SH-SY5Y (cell line): ENCODE data around the gene PLS1.

Experiments
- GATA2 ChIP-seq: IDR thresholded peaks from 2 replicates; pipeline ENCODE4 v1.6.1; 2011; ENCODE audit warnings: mild to moderate bottlenecking, low read depth, low read length
- GATA3 ChIP-seq: IDR thresholded peaks from 2 replicates; pipeline ENCODE4 v1.6.1; 2011; ENCODE audit warnings: low read depth, mild to moderate bottlenecking, low read length, moderate library complexity

PLS1 gene

DNA sequence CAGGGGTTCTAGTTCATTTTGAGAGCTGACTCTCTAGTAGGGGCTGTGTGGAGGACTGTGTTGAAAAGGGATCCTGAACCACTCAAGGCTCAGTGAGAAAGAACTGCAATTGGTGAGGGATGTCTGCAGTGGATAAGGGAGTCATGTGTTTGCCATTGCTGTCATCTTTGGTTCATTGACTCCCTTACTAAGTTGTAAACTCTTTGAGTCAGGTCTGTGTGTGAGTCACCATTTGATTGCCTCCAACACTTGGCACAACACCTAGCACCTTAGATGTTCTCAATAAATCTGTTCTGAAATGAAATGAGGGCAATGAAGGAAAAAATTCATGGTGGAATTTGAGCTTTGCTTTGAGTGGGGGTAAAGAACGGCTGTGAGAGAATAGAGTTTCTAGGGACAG, 51.7 kb downstream of the PLS1 start:
- TF ChIP-seq GATA3, result no peak
- TF ChIP-seq GATA2, result no peak

DNA sequence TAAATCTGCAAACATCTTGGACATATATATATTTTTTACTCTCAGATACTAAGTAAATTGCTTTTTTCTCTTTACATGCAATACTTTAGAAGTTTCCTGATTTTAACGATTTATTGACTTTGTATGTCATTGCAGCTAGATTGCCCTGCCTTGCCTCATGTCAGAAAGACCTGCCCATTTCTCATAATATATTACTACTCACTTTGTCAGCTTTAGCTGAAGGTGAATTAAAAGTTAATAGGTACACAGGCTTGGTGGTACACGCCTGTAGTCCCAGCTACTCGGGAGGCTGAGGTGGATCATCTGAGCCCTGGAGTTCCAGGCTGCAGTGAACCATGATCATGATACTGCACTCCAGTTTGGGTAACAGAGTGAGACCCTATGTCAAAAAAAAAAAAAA, 52.8 kb downstream of the PLS1 start:
- TF ChIP-seq GATA3, result no peak
- TF ChIP-seq GATA2, result no peak

DNA sequence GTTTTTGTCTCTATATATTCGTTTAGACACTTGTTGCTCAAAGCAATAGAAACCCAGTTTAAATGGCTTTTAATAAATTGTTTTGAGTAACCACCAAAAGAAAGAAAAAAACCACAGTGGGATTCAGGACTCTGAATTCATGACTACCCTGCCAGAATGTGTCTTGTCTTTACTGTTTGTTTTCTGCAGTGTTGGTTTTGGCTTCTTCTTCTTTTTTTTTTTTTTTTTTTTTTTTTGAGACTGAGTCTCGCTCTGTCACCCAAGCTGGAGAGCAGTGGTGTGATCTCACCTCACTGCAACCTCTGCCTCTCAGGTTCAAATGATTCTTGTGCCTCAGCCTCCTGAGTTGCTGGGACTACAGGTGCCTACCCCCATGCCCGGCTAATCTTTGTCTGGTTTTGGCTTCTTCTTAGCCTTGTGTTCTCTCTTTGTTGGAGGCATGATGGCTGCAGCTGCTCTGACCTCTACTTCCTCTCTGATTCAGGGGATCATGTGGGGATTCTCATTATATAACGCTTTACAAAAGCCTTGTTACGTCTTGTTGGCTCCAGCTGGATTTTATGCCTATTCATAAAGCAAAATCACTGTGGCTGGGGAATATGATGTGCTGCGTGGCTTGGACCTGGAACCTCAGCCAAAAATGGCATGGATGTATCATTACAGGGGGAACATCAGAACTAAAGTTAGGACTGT, 54.0 kb downstream of the PLS1 start:
- TF ChIP-seq GATA3 (no peak), GATA2 (no peak)

DNA sequence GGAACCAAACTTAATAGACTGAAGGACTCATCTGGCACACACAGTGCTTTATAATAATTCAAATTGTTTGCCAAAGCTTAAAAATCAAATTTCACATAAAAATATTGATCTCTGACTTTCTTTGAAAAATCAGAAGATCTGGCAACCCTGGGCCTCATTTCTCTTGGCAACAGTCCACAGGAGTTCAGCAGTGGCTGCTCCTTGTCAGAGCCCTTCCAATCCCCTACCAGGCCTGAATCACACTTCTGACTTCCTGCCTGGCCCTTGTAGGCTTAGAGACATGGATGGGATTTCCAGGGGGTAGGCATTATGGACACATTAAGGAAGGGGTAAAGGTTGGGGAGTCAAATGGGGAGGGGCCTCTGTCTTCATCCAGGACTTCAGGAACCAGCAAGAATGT, 55.5 kb downstream of the PLS1 start:
- TF ChIP-seq GATA3 (no peak), GATA2 (no peak)

DNA sequence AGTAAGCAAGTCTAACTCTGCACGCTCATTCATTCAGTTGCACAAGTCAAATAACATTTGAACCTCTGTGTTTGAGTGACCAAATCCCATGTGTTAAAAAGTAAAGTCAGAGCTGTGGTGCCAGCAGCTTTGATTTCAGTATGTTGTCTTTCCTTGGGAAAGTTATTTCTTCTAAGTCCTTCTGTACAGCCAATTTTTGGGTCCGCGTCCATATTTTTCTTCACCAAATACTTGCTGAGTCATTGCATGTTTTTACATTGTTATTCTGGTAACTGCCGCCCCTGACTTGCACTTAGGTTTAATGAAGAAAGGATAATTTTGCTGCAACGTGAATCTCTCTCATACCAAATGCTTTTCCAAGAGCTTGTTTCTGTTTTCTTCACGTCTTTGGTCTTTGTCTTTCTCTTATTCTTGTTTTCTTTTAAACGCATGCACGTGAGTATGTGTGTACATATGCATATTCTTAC, 56.7 kb downstream of the PLS1 start:
- TF ChIP-seq GATA3, result no peak
- no peak for TF ChIP-seq GATA2

DNA sequence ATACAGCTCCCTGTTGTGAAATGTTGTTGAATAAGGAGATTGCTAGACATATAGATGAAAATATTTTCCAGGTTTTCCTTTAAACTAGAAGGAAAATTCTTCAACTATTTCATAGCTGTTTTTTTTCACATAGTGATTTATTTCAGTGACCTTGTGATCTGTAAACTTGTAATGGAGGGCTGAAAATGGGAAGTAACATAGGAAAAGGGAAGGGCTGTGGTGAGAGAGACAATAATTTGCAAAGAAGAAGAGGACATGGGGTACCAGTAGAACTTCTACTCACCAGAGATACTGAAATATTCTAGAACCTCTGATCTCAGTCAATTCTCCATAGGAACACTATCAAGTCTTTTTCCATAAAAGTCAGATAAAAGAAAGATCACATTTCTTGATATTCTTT, 60.4 kb downstream of the PLS1 start:
- TF ChIP-seq GATA2 (no peak), GATA3 (no peak)

DNA sequence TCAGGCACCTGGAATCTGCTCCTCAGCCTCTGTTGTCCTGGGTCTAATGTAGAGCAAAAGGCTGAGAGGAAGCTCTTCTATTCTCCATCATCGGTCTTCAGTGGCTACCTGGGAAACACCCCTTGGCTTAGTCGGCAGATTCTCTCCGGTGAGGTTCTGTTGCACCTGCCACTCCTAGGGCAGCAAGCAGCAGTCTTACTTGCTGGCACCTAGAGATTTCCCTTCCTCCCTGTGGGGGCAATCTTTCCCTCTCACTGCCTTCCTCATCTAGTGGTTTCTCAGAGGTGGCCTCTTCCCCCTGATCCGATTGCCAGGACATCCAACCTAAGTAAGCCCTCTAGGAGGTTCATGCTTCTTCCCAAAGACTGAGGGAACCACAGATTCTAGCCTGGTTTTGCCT, 60.8 kb downstream of the PLS1 start:
- TF ChIP-seq GATA3, result no peak
- no peak for TF ChIP-seq GATA2

DNA sequence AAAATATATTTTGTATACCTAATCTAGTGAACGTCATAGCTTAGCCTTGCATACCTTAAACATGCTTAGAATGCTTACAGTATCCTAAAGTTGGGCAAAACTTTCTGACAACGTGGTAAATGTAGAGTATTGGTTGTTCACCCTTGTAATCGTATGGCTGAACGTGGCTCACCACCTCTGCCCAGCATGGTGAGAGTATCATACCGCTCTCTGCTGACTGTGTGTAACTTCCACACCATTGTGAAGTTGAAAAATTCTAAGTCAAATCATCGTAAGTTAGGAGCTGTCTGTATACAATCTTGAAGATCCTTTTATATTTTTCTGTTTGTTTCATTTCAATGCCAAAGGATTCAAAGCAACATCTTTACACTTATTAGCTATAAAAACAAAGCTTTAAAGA, 64.2 kb downstream of the PLS1 start:
- TF ChIP-seq GATA3 (no peak), GATA2 (no peak)

DNA sequence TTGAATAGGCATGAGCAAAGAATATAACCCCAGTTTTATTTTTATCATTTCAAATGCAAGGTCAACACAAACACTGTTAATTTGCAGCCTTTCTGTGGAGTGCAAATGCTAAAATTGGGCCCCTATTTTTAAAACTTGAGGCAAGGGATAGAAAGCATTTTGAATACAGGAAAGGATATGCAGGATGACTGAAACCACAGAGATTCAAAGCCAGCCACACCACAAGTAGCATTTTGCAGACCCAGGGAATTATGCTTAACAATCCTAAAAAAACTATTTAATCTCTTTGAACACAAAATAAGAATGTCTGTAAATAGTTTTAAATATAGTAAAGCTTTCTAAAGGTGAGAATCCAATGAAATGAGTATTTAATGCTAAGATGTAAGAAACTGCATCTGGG, 64.7 kb downstream of the PLS1 start:
- no peak for TF ChIP-seq GATA3
- TF ChIP-seq GATA2, result no peak

DNA sequence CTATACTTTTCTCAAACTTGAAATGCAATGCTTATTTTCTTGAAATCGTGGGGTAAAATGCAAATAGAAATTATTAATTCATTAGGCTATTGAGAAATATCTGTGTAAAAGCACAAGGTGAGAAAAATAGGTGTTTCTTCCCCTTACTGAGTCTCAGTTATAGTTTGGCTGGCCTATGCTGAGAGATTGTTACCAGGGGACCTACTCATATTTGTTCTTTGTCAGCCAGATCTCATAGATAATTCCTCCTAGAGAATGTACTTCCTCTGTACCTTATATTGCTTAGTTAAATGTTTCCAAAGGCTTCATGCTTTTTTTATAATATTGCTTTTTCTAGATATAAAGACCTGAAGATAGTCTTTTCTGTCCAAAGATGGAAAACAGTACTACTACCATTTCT, 67.7 kb downstream of the PLS1 start:
- TF ChIP-seq GATA3 (no peak), GATA2 (no peak)

DNA sequence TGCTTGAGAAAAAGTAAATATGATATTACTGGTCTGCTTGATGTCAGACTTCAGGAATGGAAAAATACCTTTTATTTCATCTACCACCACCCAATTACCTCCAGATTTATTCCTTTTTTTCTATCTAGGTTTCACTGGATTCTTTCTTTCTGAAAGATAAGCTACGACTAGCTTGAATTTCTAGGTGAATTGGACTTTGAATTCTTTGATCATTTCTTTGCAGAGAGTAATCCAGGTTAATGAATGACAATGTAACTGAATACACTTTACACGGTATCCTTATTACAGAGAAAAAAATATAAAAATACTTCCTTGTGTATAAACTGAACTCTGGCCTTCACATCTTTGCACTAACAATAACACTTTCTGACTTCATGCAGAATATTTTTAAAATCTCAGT, 68.1 kb downstream of the PLS1 start:
- no peak for TF ChIP-seq GATA2
- TF ChIP-seq GATA3, result no peak

DNA sequence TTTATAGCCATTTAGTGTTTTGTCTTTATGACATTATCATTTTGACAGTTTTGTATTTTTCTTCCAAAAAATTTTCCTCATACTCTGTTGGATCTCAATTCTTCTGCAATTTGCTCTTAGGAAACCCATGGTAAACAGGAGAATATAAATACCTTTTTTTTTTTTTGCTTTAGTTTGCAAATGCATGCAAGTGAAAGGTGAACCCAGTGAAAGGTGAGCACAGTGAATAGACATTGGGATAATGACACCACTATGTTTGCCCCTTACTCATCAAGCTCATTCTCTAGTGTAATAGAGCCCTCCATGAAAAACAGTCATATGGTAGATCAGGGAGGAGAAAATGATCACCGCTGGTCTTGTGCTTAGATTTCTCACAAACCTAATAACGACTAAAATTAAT, 68.6 kb downstream of the PLS1 start:
- TF ChIP-seq GATA3, result no peak
- TF ChIP-seq GATA2, result no peak

DNA sequence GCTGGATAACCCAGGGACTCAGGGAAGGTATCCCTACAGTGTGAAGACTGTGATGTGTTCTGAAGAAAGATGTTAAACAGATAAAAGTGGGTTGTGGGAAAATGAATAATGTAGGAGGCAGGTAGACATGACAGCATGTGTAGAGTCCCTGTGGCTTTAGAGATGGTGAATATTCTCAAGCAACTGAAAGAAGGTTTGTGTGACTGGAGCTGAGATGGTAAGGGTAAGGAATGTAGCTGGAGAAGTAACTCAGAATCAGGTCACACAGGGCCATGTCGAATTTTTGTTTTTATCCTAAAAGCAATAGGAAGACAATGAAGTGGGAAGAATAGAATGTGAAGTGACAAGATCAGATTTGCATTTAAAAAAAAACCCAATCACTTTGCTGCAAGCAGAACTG, 73.9 kb downstream of the PLS1 start:
- TF ChIP-seq GATA2 (no peak), GATA3 (no peak)

DNA sequence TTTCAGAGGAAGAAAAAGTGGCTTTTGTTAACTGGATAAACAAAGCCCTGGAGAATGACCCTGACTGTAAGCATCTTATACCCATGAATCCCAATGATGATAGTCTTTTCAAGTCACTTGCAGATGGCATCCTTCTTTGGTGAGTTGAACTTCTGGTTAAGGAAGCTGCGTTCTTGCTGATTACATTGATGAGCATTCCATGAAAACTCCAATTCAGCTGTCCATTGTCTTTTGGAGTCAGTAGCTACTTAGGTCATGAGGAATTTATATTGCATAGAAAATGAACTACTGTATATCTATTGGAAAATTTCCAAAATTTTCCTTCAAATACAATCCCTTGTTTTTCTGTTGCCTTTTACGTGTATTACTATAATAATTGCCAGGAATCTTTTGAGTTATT, 80.0 kb downstream of the PLS1 start:
- TF ChIP-seq GATA2 (no peak), GATA3 (no peak)

DNA sequence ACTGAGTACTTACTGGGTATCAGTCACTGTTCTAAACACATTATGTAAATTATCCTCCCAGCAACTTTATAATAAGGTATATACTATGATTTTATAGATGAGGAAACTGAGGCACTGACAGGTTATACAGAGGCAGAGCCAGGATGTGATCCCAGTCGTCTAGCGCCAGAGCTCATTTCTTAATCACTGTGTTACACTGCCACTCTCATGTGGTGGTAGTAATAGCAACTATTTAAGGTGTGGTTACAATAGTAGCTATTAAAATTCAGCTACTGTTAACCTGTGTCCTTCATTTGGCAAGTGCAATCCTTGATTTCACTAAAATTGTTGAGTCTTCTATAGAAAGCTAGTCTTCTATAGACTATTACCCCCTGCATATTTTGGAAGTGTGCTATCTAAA, 84.5 kb downstream of the PLS1 start:
- no peak for TF ChIP-seq GATA2
- TF ChIP-seq GATA3, result no peak

DNA sequence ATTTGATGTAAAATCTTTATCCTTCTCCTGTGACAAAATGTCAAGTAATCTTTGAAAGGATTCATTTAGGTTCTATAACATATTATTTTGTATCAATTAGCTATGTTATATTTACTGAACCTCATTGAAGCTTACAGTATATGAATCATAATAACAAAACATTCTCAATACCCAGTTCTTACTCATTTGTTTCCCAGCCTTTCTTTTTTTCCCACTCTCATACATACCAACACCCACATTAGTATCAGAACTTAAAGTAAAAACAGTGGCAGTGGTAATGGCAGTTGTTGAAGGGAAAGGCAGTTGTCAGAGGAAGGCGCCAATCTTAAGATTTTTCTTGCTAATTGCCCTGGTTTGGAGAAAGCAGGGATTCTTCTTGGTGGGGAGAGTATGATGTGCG, 94.4 kb downstream of the PLS1 start:
- TF ChIP-seq GATA3 (no peak), GATA2 (no peak)

DNA sequence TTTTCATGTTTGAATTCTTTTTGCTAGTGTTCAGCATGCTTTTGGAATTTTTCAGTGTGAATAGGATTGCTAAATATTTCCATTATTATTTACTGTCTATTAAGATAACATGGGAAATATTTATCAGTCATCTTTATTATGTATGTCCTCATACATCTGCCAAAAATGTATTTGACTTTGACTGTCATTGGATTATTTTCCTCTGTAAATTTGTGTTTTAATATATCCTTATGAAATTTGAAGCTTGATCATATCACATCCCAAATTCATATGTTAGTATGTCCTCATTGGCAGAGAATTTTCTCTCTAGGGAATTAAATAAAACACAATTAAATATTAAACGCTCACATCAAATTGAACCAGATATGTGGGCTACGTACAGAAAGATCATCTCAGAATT, 95.3 kb downstream of the PLS1 start:
- TF ChIP-seq GATA2 (no peak), GATA3 (no peak)

DNA sequence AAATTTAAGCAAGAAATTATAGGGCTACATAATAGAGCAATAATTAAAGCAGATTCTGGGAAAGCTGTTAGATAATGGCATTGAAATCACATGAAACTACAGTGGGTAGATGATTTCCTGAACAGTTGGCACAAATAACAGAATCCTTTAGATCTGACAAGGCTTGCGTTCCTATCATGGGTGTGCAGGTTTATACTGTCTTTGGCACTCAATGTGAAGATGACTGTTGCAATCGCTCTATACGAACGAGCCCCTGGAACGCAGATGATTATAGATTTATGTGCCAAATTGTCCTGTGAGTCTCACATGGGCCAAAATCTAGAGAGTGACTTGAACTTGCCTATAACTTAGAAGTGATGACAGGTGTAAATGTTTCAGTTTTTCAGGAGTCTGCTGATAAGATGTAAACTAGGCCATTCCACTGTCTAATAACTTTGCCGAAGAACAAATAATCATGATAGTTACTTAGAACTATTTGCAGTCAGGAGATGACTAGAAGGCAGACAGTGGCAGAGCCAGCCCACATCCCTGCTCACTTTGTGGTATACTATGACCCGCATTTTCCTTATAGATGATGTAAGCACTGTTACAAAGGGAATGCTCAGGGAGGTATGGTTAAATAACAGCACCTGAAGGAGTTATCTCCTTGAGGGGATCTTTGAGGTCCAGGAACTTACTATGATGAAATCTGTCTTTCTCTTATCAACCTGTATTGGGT, 97.1 kb downstream of the PLS1 start:
- TF ChIP-seq GATA3, result no peak
- TF ChIP-seq GATA2, result no peak
